Right atrium auricular region (tissue), 2 donors: Measurements from ENCODE around the gene ERC2. TPM values are rescaled to one million over a fixed set of nuclear protein-coding genes. Genes with fewer than 3 reads are reported as not detected.

Experiments used
- DNase-seq: peaks from one replicate; pipeline ENCODE4 v3.0.0-alpha.2; 2019; ENCODE audit warnings: low spot score
- H3K27ac ChIP-seq, 2 donors: fragments of 200-600 bp; sonication (generic); 1 replicate in 1 of 2; 2 replicates in 1 of 2; pipeline ENCODE4 v1.5.1; 2016 to 2019
- H3K27me3 ChIP-seq, 2 donors: fragments of 200-600 bp; sonication (generic); one replicate each; pipeline versions ENCODE4 v1.5.1 to v1.6.0; 2017 to 2019
- H3K36me3 ChIP-seq: fragments of 200-600 bp; sonication (generic); one replicate; pipeline ENCODE4 v1.5.1; 2016
- H3K4me1 ChIP-seq, 2 donors: fragments of 200-600 bp; sonication (generic); one replicate each; pipeline versions ENCODE4 v1.5.1 to v1.6.0; 2017 to 2019
- H3K4me3 ChIP-seq, 2 donors: fragments of 200-600 bp; sonication (generic); 1 replicate in 1 of 2; 2 replicates in 1 of 2; pipeline ENCODE4 v1.5.1; 2017 to 2019; ENCODE audit warnings: mild to moderate bottlenecking in 1 of 2, moderate library complexity in 1 of 2
- H3K9me3 ChIP-seq, 2 donors: fragments of 200-600 bp; sonication (generic); one replicate each; pipeline ENCODE4 v1.5.1; 2019
- CTCF ChIP-seq, 2 donors: fragments of 200-600 bp; sonication (generic); IDR thresholded peaks; one replicate each; pipeline ENCODE4 v1.5.1; 2019; ENCODE audit warnings: antibody characterized with exemption in 2 of 2
- total RNA-seq, 2 donors: library from RNA; depleted of rRNA; stranded (reverse); fragments of >200 nt; gene quantifications; one replicate each; pipeline ENCODE4 v1.1.0, GENCODE V29; 2016

ERC2 gene
- total RNA-seq, 2 donors from 2014 or later, result 2.9 to 4.0 TPM

- Histone ChIP-seq H3K27ac (no peak overlapping the region), H3K36me3 (no peaks in the 10 kb centered on the region), H3K9me3 (no peaks in the 10 kb centered on the region), H3K27me3 (no peaks in the 10 kb centered on the region), H3K4me1 (no peaks in the 10 kb centered on the region), H3K4me3 (no peak overlapping the region)
- no peak for TF ChIP-seq CTCF (IDR thresholded peaks at IDR 0.05)
- no peak for DNase-seq
These were observed 416.1 kb downstream of the ERC2 start for GRCh38 chr3:56052188-56052587.

GRCh38 chr3:56051052-56051451 is 417.2 kb downstream of the ERC2 start:
- Histone ChIP-seq H3K36me3 (no peaks in the 10 kb centered on the region), H3K27me3 (no peaks in the 10 kb centered on the region), H3K27ac (no peak overlapping the region), H3K4me3 (no peak overlapping the region), H3K9me3 (no peaks in the 10 kb centered on the region), H3K4me1 (no peaks in the 10 kb centered on the region)
- no peak for TF ChIP-seq CTCF (IDR thresholded peaks at IDR 0.05)
- DNase-seq, result no peak

DNA sequence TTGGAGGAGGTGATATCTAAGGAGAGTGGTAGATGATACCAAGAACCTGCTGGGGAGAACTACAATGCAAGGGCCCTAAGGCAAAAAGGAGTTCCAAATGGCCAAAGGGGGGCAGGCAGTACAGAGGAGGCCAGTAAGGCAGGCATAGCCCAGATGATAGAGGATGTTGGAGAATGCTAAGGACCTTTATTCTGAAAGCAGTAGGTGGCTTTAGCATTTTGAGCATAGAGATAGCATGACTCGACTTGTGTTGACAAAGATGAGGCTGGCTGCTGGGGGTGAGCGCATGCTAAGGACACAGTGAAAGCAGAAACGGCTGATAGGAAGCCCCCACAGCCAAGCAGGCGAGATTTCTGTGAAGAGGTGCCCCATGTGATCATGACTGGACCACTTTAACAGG is 419.3 kb downstream of the ERC2 start:
- Histone ChIP-seq H3K9me3 (no peaks in the 10 kb centered on the region), H3K27ac (no peak overlapping the region), H3K4me3 (no peak overlapping the region), H3K4me1 (no peaks in the 10 kb centered on the region), H3K36me3 (no peaks in the 10 kb centered on the region), H3K27me3 (no peaks in the 10 kb centered on the region)
- DNase-seq, result no peak
- TF ChIP-seq CTCF (IDR thresholded peaks at IDR 0.05), result no peak

DNA sequence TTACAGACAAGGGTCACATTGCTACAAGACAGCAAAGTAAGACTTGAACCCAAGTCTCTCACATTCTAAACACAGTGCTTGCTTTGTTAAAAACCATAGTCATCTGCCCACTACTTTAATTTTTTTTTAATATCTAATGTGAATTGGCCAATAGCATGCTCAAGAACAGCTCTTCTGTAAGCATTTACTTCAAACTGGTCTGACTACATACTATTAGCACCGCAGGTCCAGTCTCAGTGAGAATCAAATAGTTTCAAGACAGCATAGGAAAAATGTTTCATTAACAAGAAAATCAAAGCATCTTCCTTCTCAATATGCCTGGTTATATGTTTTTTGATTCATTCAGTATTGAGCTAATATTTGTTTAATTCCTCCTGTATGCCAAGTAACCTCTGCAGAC is 419.9 kb downstream of the ERC2 start:
- no peak overlapping the region for H3K4me3 ChIP-seq
- no peaks in the 10 kb centered on the region for H3K27me3 ChIP-seq
- DNase-seq, result no peak

DNA sequence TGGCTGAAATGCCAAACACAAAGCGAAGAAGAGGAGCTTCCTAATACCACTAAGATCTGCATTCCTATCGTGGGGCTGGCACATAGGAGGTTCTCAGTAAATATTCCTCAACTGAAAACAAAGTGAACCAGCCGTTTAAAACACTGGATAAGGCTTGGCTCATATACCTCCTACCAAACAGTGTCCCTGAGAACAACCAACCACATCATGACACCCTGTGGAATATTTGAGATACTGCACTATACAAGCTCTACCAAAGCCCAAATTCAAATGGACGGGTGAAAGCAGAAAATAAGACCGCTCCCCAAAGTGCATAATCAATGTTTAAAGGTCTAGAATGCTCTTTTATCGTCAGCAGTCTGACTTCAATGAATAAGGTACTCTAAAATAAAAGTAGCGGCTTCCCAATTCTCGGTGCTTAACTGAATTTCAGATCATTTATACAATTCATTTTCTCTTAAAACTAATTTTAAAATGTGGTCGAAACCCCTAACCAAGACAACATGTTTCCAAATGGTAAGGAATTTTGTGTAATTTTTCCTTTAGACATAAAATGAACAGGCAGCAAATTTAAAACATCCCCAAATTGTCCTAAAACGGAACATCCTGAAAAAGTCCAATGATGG is 425.8 kb downstream of the ERC2 start:
- Histone ChIP-seq H3K27me3 (no peaks in the 10 kb centered on the region), H3K9me3 (peaks cover 6 to 22% of the 10 kb centered on the region in 2 donors), H3K27ac (no peak overlapping the region), H3K36me3 (peaks cover 4% of the 10 kb centered on the region), H3K4me3 (no peak overlapping the region), H3K4me1 (no peaks in the 10 kb centered on the region)
- peak in 1 of 2 donors; percentile 68 for TF ChIP-seq CTCF (IDR thresholded peaks at IDR 0.05)
- no peak for DNase-seq

More for the DNA sequence above, 419.9 kb downstream of the ERC2 start:
- TF ChIP-seq CTCF (IDR thresholded peaks at IDR 0.05), result no peak
- no peaks in the 10 kb centered on the region for H3K4me1 ChIP-seq
- H3K9me3 ChIP-seq, result no peaks in the 10 kb centered on the region
- H3K36me3 ChIP-seq, result no peaks in the 10 kb centered on the region
- H3K27ac ChIP-seq, result no peak overlapping the region

GRCh38 chr3:56025326-56025725 is 442.9 kb downstream of the ERC2 start:
- H3K4me1 ChIP-seq, result no peaks in the 10 kb centered on the region
- H3K9me3 ChIP-seq, result no peaks in the 10 kb centered on the region
- no peaks in the 10 kb centered on the region for H3K36me3 ChIP-seq
- H3K4me3 ChIP-seq, result no peak overlapping the region
- no peak overlapping the region for H3K27ac ChIP-seq
- no peaks in the 10 kb centered on the region for H3K27me3 ChIP-seq
- TF ChIP-seq CTCF (IDR thresholded peaks at IDR 0.05), result no peak
- DNase-seq, result no peak
